GM12878 (cell line): ENCODE results near the gene AFF1.

Experiments
- CTCF ChIP-seq, 3 experiments: IDR thresholded peaks in 2 of 3; conservative IDR thresholded peaks in 1 of 3; 2 replicates each; pipeline ENCODE4 v1.5.1; 2011; ENCODE audit warnings: low read depth in 3 of 3, low read length in 3 of 3, mild to moderate bottlenecking in 3 of 3, control low read depth in 2 of 3, moderate library complexity in 2 of 3, inconsistent platforms in 1 of 3, mixed read lengths in 1 of 3; ENCODE audit not compliant: control insufficient read depth in 2 of 3, insufficient read depth in 1 of 3; ENCODE audit errors: extremely low read depth in 1 of 3
- EP300 ChIP-seq, 2 experiments: fragments of 150-350 bp in 1 of 2; IDR thresholded peaks; 2 replicates each; pipeline ENCODE4 v1.6.1; 2011 to 2012; ENCODE audit warnings: low read depth in 2 of 2, low read length in 2 of 2, borderline replicate concordance in 1 of 2, improper control_type of control experiment in 1 of 2, inconsistent platforms in 1 of 2; ENCODE audit not compliant: control insufficient read depth in 1 of 2
- HCFC1 ChIP-seq: fragments of 150-350 bp; IDR thresholded peaks from 2 replicates; pipeline ENCODE4 v1.6.1; 2014; ENCODE audit warnings: low read length
- JUND ChIP-seq: IDR thresholded peaks from 2 replicates; pipeline ENCODE4 v1.6.1; 2012; ENCODE audit warnings: low read depth, mild to moderate bottlenecking, low read length, improper control_type of control experiment, moderate library complexity
- MXI1 ChIP-seq: fragments of 150-350 bp; IDR thresholded peaks from 2 replicates; pipeline ENCODE4 v1.6.1; 2011; ENCODE audit warnings: low read depth, mild to moderate bottlenecking, inconsistent platforms, low read length, improper control_type of control experiment
- MYC ChIP-seq: IDR thresholded peaks from 2 replicates; pipeline ENCODE4 v1.6.1; 2011; ENCODE audit warnings: mild to moderate bottlenecking, low read length, moderate library complexity, inconsistent platforms; ENCODE audit not compliant: insufficient read depth, insufficient replicate concordance, insufficient read length, severe bottlenecking
- NFXL1 ChIP-seq: fragments of 450-650 bp; IDR thresholded peaks from 2 replicates; pipeline ENCODE4 v1.6.1; 2017; ENCODE audit warnings: antibody characterized with exemption, mild to moderate bottlenecking, borderline replicate concordance
- NKRF ChIP-seq: fragments of 450-650 bp; conservative IDR thresholded peaks from 2 replicates; pipeline ENCODE4 v1.6.1; 2017; ENCODE audit warnings: mild to moderate bottlenecking, moderate library complexity
- NR2C2 ChIP-seq: IDR thresholded peaks from 2 replicates; pipeline ENCODE4 v1.6.1; 2011; ENCODE audit warnings: borderline replicate concordance, low read depth; ENCODE audit not compliant: control insufficient read depth, insufficient read length
- POLR2AphosphoS5 ChIP-seq: IDR thresholded peaks from 2 replicates; pipeline ENCODE4 v1.6.1; 2011; ENCODE audit warnings: mild to moderate bottlenecking, low read length, inconsistent platforms
- SIX5 ChIP-seq: IDR thresholded peaks from 2 replicates; pipeline ENCODE4 v1.6.1; 2011; ENCODE audit warnings: mild to moderate bottlenecking, low read depth, low read length, moderate library complexity; ENCODE audit not compliant: severe bottlenecking
- SMAD5 ChIP-seq: IDR thresholded peaks from 2 replicates; pipeline ENCODE4 v1.6.1; 2016; ENCODE audit warnings: antibody characterized with exemption, low read depth
- ZBTB33 ChIP-seq: fragments of 450-650 bp; IDR thresholded peaks from 2 replicates; pipeline ENCODE4 v1.6.1; 2017; ENCODE audit warnings: mild to moderate bottlenecking

GRCh38 chr4:87045659-87046058, 110.8 kb downstream of the AFF1 start:
- TF ChIP-seq CTCF (IDR thresholded peaks at IDR 0.05 in 2 of 3, conservative IDR thresholded peaks at IDR 0.05 in 1 of 3; ENCODE audit: control insufficient read depth in 2 of 3, extremely low read depth in 1 of 3, insufficient read depth in 1 of 3, low read depth in 3 of 3, low read length in 3 of 3) (no peak), EP300 (IDR thresholded peaks at IDR 0.05; ENCODE audit: borderline replicate concordance in 1 of 2, control insufficient read depth in 1 of 2, low read depth in 2 of 2, low read length in 2 of 2) (no peak), NFXL1 (no peak), MYC (no peak), HCFC1 (no peak), ZBTB33 (no peak), SIX5 (no peak), NKRF (no peak), POLR2AphosphoS5 (no peak), SMAD5 (no peak), MXI1 (no peak), JUND (no peak), NR2C2 (no peak)
